K562 (cell line): ENCODE data around the gene MSH4. TPM values are rescaled to one million over a fixed set of nuclear protein-coding genes. Genes with fewer than 3 reads are reported as not detected.

Experiments
- AFF1 ChIP-seq, 2 experiments: fragments of 450-650 bp; IDR thresholded peaks; 2 replicates each; pipeline ENCODE4 v1.6.1; 2018; ENCODE audit warnings: mild to moderate bottlenecking in 2 of 2, low read depth in 1 of 2; ENCODE audit not compliant: partially characterized antibody in 2 of 2
- ARID2 ChIP-seq: fragments of 450-650 bp; IDR thresholded peaks from 2 replicates; pipeline ENCODE4 v1.6.1; 2017; ENCODE audit warnings: antibody characterized with exemption, mild to moderate bottlenecking
- CBX3 ChIP-seq, 2 experiments: IDR thresholded peaks; 1 replicate in 1 of 2; 2 replicates in 1 of 2; pipeline ENCODE4 v1.6.1; 2012; ENCODE audit warnings: inconsistent platforms in 2 of 2, low read length in 2 of 2, borderline replicate concordance in 1 of 2, control low read depth in 1 of 2
- E2F6 ChIP-seq, 2 experiments: IDR thresholded peaks; 2 replicates each; pipeline ENCODE4 v1.6.1; 2011; ENCODE audit warnings: borderline replicate concordance in 1 of 2, control low read depth in 1 of 2, low read depth in 1 of 2, low read length in 1 of 2, mild to moderate bottlenecking in 1 of 2, mixed read lengths in 1 of 2, moderate library complexity in 1 of 2; ENCODE audit not compliant: insufficient read depth in 1 of 2, insufficient read length in 1 of 2, poor library complexity in 1 of 2, severe bottlenecking in 1 of 2; ENCODE audit errors: extremely low read depth in 1 of 2
- ELF1 ChIP-seq: fragments of 200-800 bp; sonication (Bioruptor generic); IDR thresholded peaks from 2 replicates; pipeline ENCODE4 v1.6.1; 2016; ENCODE audit warnings: missing genetic modification characterization, missing compliant biosample characterization
- FOXP1 ChIP-seq: sonication (generic); formaldehyde crosslinking; IDR thresholded peaks from 2 replicates; pipeline ENCODE4 v1.8.0; 2022; ENCODE audit warnings: mild to moderate bottlenecking, missing genetic modification reagents
- HDAC8 ChIP-seq: fragments of 450-650 bp; IDR thresholded peaks from 2 replicates; pipeline ENCODE4 v1.6.1; 2016; ENCODE audit warnings: mild to moderate bottlenecking, missing genetic modification characterization, moderate library complexity, missing compliant biosample characterization
- NFE2 ChIP-seq: IDR thresholded peaks from 2 replicates; pipeline ENCODE4 v1.6.1; 2014; ENCODE audit warnings: antibody characterized with exemption, low read depth
- NONO ChIP-seq, 2 experiments: fragments of 200-400 bp in 1 of 2; fragments of 450-650 bp in 1 of 2; formaldehyde crosslinking in 1 of 2; IDR thresholded peaks; 2 replicates each; pipeline ENCODE4 v1.6.1; 2017; ENCODE audit warnings: low read depth in 2 of 2, mild to moderate bottlenecking in 2 of 2, moderate library complexity in 2 of 2, low read length in 1 of 2
- POLR2B ChIP-seq: fragments of 450-650 bp; IDR thresholded peaks from 2 replicates; pipeline ENCODE4 v1.6.1; 2018; ENCODE audit warnings: low read depth; ENCODE audit not compliant: partially characterized antibody
- TCF3 ChIP-seq: sonication (generic); formaldehyde crosslinking; IDR thresholded peaks from 2 replicates; pipeline ENCODE4 v1.4.0; 2020; ENCODE audit warnings: mild to moderate bottlenecking, missing genetic modification reagents
- TCF7 ChIP-seq: sonication (generic); IDR thresholded peaks from 2 replicates; pipeline ENCODE4 v1.6.1; 2016; ENCODE audit warnings: antibody characterized with exemption, borderline replicate concordance
- TEAD4 ChIP-seq, 2 experiments: sonication (generic) in 1 of 2; formaldehyde crosslinking in 1 of 2; IDR thresholded peaks; 2 replicates each; pipeline versions ENCODE4 v1.6.1 to v1.8.0; 2012 to 2022; ENCODE audit warnings: borderline replicate concordance in 1 of 2, inconsistent platforms in 1 of 2, low read length in 1 of 2, mild to moderate bottlenecking in 1 of 2, missing genetic modification reagents in 1 of 2
- TGIF2 ChIP-seq: sonication (generic); formaldehyde crosslinking; IDR thresholded peaks from 2 replicates; pipeline ENCODE4 v1.8.1; 2022; ENCODE audit warnings: mild to moderate bottlenecking, missing genetic modification reagents, moderate library complexity
- ZBED1 ChIP-seq: IDR thresholded peaks from 2 replicates; pipeline ENCODE4 v1.6.1; 2014
- ZKSCAN1 ChIP-seq: fragments of 150-350 bp; IDR thresholded peaks from 2 replicates; pipeline ENCODE4 v1.6.1; 2016; ENCODE audit warnings: low read depth, low read length
- ZNF24 ChIP-seq: fragments of 450-650 bp; IDR thresholded peaks from 2 replicates; pipeline ENCODE4 v1.6.1; 2016
- ZNF324 ChIP-seq: fragments of 250-450 bp; sonication (Bioruptor Pico); IDR thresholded peaks from 2 replicates; pipeline ENCODE4 v1.4.0; 2020; ENCODE audit warnings: mild to moderate bottlenecking
- ZNF696 ChIP-seq: fragments of 250-450 bp; sonication (Bioruptor Pico); conservative IDR thresholded peaks from 2 replicates; pipeline ENCODE4 v1.4.0; 2020; ENCODE audit warnings: mild to moderate bottlenecking, moderate library complexity
- polyA plus RNA-seq, 8 experiments: library from polyadenylated mRNA; depleted of rRNA in 4 of 8; stranded (reverse) in 5 of 8; unstranded in 3 of 8; fragments of >200 nt; fragmentation: Nextera tagmentation in 2 of 8; fragmentation: Illumina TruSeq in 1 of 8; extraction: Ambion mirVana in 2 of 8; extraction: Trizol in 1 of 8; gene quantifications; 2 replicates each; pipeline versions ENCODE4 v1.2.1 to v1.2.3, GENCODE V29; 2011 to 2014; ENCODE audit warnings: inconsistent platforms in 1 of 8, missing spikeins in 1 of 8
- total RNA-seq, 7 experiments: library from RNA; depleted of rRNA in 6 of 7; stranded (reverse); fragments of >200 nt in 6 of 7; fragmentation: Illumina TruSeq in 2 of 7; extraction: Trizol in 2 of 7; gene quantifications; 2 replicates each; pipeline versions ENCODE4 v1.2.1 to v1.2.3, GENCODE V29; 2011 to 2021; ENCODE audit warnings: low replicate concordance in 1 of 7
- TF ChIP-seq, protein P1 (sequence below): fragments of 250-450 bp; sonication (Bioruptor Pico); IDR thresholded peaks from 2 replicates; pipeline ENCODE4 v1.4.0; 2020; ENCODE audit warnings: mild to moderate bottlenecking, moderate library complexity

The MSH4 gene
- total and polyA plus RNA-seq, 9 of the 15 experiments (the other 6 are each of a cell fraction or from before 2014, with no cell fraction given), result 0.04 to 0.18 (median 0.12) TPM; not detected in 4

DNA sequence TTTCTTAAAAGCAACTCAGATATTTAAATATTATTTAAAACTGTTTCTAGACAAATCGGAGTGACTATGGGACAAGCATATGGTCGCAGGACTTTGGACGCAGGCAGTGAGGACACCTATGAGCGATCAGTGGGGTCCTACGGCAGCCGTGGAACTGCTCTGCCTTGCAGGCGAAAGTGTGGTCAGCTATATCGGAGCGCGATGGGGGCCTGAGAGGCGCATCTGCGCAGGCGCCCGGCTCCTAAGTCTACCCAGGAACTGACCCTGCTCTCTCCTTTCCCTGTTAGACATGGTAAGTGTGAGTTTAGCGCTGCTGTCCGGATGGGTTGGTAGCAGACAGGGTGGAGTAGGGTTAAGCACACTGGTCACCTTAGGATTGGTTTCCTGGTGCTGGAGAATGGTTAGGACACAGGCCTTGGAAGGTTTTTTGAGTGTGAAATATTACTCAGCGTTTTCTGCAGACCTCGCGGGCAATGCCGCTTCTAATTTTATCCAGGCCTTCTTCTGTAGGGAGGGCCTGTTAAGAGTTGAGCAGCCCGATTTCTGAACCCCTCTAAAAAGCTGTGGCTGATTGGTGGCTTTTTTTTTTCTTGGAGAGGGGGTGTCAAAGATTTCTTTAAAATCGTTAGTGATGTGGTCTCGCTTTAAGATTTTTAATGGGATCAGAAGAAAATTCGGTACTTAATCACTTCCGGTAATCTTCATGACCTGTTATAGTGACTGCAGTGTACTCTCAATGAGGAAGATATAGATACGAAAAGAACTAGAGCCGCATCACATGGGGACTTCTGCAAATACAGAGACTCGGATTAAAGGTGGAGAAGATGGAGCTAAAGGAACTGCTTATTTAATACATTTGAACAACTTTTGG, 10.5 kb upstream of the MSH4 start, which contains the start of gene RABGGTB (continued):
- TF ChIP-seq AFF1 (IDR thresholded peaks at IDR 0.05; ENCODE audit: low read depth in 1 of 2, partially characterized antibody in 2 of 2), result peak; percentile 28 to 57
- no peak for TF ChIP-seq HDAC8 (tag)
- TF ChIP-seq ZKSCAN1, result peak; percentile 9
- TF ChIP-seq TCF3, result no peak
- TF ChIP-seq ZNF24, result peak; percentile 35; the same call in 1 of the 2 replicates
- TF ChIP-seq TGIF2 (CRISPR knock-in tag), result no peak
- peak; percentile 72; the same call in 1 of the 2 replicates for TF ChIP-seq ZBED1
- TF ChIP-seq FOXP1 (CRISPR knock-in tag), result no peak
- TF ChIP-seq NONO (IDR thresholded peaks at IDR 0.05; ENCODE audit: low read depth in 2 of 2, low read length in 1 of 2), result peak in 1 of 2 experiments; percentile 29; a peak in 1 of 4 replicates
- TF ChIP-seq E2F6 (IDR thresholded peaks at IDR 0.05; ENCODE audit: borderline replicate concordance in 1 of 2, extremely low read depth in 1 of 2, insufficient read depth in 1 of 2, insufficient read length in 1 of 2, low read depth in 1 of 2, low read length in 1 of 2, poor library complexity in 1 of 2, severe bottlenecking in 1 of 2), result peak in 1 of 2 experiments; percentile 34
- no peak; a peak in 1 of 3 replicates for TF ChIP-seq CBX3 (IDR thresholded peaks at IDR 0.05; ENCODE audit: borderline replicate concordance in 1 of 2, low read length in 2 of 2)
- TF ChIP-seq, protein P1, sequence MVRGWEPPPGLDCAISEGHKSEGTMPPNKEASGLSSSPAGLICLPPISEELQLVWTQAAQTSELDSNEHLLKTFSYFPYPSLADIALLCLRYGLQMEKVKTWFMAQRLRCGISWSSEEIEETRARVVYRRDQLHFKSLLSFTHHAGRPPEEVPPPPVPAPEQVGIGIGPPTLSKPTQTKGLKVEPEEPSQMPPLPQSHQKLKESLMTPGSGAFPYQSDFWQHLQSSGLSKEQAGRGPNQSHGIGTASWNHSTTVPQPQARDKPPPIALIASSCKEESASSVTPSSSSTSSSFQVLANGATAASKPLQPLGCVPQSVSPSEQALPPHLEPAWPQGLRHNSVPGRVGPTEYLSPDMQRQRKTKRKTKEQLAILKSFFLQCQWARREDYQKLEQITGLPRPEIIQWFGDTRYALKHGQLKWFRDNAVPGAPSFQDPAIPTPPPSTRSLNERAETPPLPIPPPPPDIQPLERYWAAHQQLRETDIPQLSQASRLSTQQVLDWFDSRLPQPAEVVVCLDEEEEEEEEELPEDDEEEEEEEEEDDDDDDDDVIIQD (CRISPR knock-in tag), result no peak
- peak; percentile 69 for TF ChIP-seq ELF1
- TF ChIP-seq ARID2, result no peak
- TF ChIP-seq ZNF696 (CRISPR knock-in tag), result no peak
- no peak; the same call in 1 of the 2 replicates for TF ChIP-seq TEAD4 (IDR thresholded peaks at IDR 0.05; ENCODE audit: low read length)
- TF ChIP-seq TEAD4 (CRISPR knock-in tag; IDR thresholded peaks at IDR 0.05; ENCODE audit: borderline replicate concordance), result no peak
- TF ChIP-seq ZNF324 (CRISPR knock-in tag), result no peak
- TF ChIP-seq NFE2, result peak; percentile 81
- peak; percentile 99 for TF ChIP-seq POLR2B
- TF ChIP-seq TCF7, result 0 out of 2 replicates have a peak, but pooled peaks have one; percentile 40
